Keratinocyte (primary cell): Measurements from ENCODE around the gene SLC20A1. TPM values are rescaled to one million over a fixed set of nuclear protein-coding genes. Genes with fewer than 3 reads are reported as not detected.

Source experiments
- DNase-seq: peaks from one replicate; pipeline ENCODE4 v3.0.0-alpha.2; 2011; ENCODE audit warnings: low read depth, missing footprints, low spot score
- FAIRE-seq: peaks from 2 replicates; lab custom pipeline; 2011; peaks lifted over from hg19 to GRCh38; lab: Jason Lieb, UNC
- H2AFZ ChIP-seq: 2 replicates; pipeline ENCODE4 v1.6.0; 2012; ENCODE audit warnings: low read length, control low read depth, inconsistent platforms; ENCODE audit not compliant: control insufficient read depth
- H3K27ac ChIP-seq: 2 replicates; pipeline ENCODE4 v1.5.1; 2011; ENCODE audit warnings: low read length; ENCODE audit not compliant: control insufficient read depth, insufficient read depth
- H3K27me3 ChIP-seq: 3 replicates; pipeline ENCODE4 v1.6.0; 2011; ENCODE audit warnings: low read length; ENCODE audit not compliant: control insufficient read depth, insufficient read depth; ENCODE audit errors: extremely low read depth
- H3K36me3 ChIP-seq, 2 experiments: 2 replicates in 1 of 2; 3 replicates in 1 of 2; pipeline ENCODE4 v1.5.1; 2011; ENCODE audit warnings: low read length in 2 of 2, mild to moderate bottlenecking in 1 of 2; ENCODE audit not compliant: control insufficient read depth in 2 of 2, insufficient read depth in 2 of 2; ENCODE audit errors: extremely low read depth in 1 of 2
- H3K4me1 ChIP-seq: 3 replicates; pipeline ENCODE4 v1.5.1; 2011; ENCODE audit warnings: low read length; ENCODE audit not compliant: control insufficient read depth, insufficient read depth; ENCODE audit errors: extremely low read depth
- H3K4me2 ChIP-seq: 3 replicates; pipeline ENCODE4 v1.6.0; 2011; ENCODE audit warnings: low read depth, low read length; ENCODE audit not compliant: control insufficient read depth, insufficient read depth; ENCODE audit errors: extremely low read depth
- H3K4me3 ChIP-seq, 3 experiments: fragments of 200-600 bp in 1 of 3; sonication (generic) in 1 of 3; 2 replicates in 2 of 3; 3 replicates in 1 of 3; pipeline ENCODE4 v1.5.1; 2011 to 2016; ENCODE audit warnings: low read length in 3 of 3, mild to moderate bottlenecking in 3 of 3, control low read depth in 2 of 3, inconsistent platforms in 1 of 3, low read depth in 1 of 3, mixed read lengths in 1 of 3, mixed run types in 1 of 3, moderate library complexity in 1 of 3; ENCODE audit not compliant: control insufficient read depth in 2 of 3, insufficient read depth in 2 of 3; ENCODE audit errors: extremely low read depth in 1 of 3
- H3K79me2 ChIP-seq: 2 replicates; pipeline ENCODE4 v1.6.0; 2012; ENCODE audit warnings: low read length; ENCODE audit not compliant: control insufficient read depth, insufficient read depth
- H3K9ac ChIP-seq: 3 replicates; pipeline ENCODE4 v1.6.0; 2011; ENCODE audit warnings: low read length; ENCODE audit not compliant: control insufficient read depth, insufficient read depth; ENCODE audit errors: extremely low read depth
- H3K9me1 ChIP-seq: 3 replicates; pipeline ENCODE4 v1.6.0; 2011; ENCODE audit warnings: low read length; ENCODE audit not compliant: control insufficient read depth, insufficient read depth; ENCODE audit errors: extremely low read depth
- H3K9me3 ChIP-seq: 2 replicates; pipeline ENCODE4 v1.5.1; 2012; ENCODE audit warnings: low read depth, low read length; ENCODE audit not compliant: control insufficient read depth
- H4K20me1 ChIP-seq: 3 replicates; pipeline ENCODE4 v1.6.0; 2011; ENCODE audit warnings: low read length; ENCODE audit not compliant: control insufficient read depth, insufficient read depth; ENCODE audit errors: extremely low read depth
- CTCF ChIP-seq, 3 experiments: IDR thresholded peaks in 1 of 3; conservative IDR thresholded peaks in 1 of 3; optimal IDR thresholded peaks in 1 of 3; 2 replicates in 2 of 3; 3 replicates in 1 of 3; pipeline versions ENCODE3 to v1.5.1; 2011; ENCODE audit warnings: low read length in 3 of 3, mild to moderate bottlenecking in 3 of 3, moderate library complexity in 2 of 3, control low read depth in 1 of 3, inconsistent platforms in 1 of 3; ENCODE audit not compliant: insufficient read depth in 2 of 3; ENCODE audit errors: extremely low read depth in 1 of 3
- EZH2 ChIP-seq: IDR thresholded peaks from one replicate; pipeline ENCODE4 v1.6.1; 2012; ENCODE audit warnings: inconsistent platforms, mild to moderate bottlenecking, low read length, moderate library complexity
- dilution Hi-C: fragments of 300-500 bp; cut with MboI; formaldehyde crosslinking; loops from one replicate; pipeline ENCODE4 v1.7.0; 2020; ENCODE audit warnings: low sequenced_read_pairs; ENCODE audit not compliant: extremely low pct_ligation_motif_present
- polyA minus RNA-seq, 3 experiments: library from RNA; depleted of rRNA, polyadenylated mRNA; stranded (reverse); fragments of >200 nt; gene quantifications; 1 replicate in 1 of 3; 2 replicates in 1 of 3; 3 replicates in 1 of 3; pipeline ENCODE4 v1.2.3, GENCODE V29; 2011
- polyA plus RNA-seq, 5 experiments: library from polyadenylated mRNA; depleted of rRNA in 3 of 5; stranded (reverse) in 3 of 5; stranded (forward) in 1 of 5; unstranded in 1 of 5; fragments of >200 nt; gene quantifications; 1 replicate in 1 of 5; 2 replicates in 3 of 5; 3 replicates in 1 of 5; pipeline versions ENCODE4 v1.2.1 to v1.2.3, GENCODE V29; 2011 to 2012; ENCODE audit warnings: missing spikeins in 2 of 5, low read depth in 1 of 5, low replicate concordance in 1 of 5

SLC20A1 gene
- polyA plus RNA-seq (148 to 415 TPM (median 265 TPM) in 3 replicates), polyA minus RNA-seq (165 to 429 TPM (median 221 TPM) in 3 replicates)
- 105 TPM for polyA plus RNA-seq (2011; ENCODE audit: low read depth)
- 121 and 155 TPM in 2 replicates for polyA plus RNA-seq (2011; cell fraction: cytosol; rRNA removed)
- 666 and 718 TPM in 2 replicates for polyA plus RNA-seq (2011; cell fraction: nucleus; rRNA removed)
- 146 and 277 TPM in 2 replicates for polyA plus RNA-seq (2012; ENCODE audit: low replicate concordance)
- 131 TPM for polyA minus RNA-seq (2011; cell fraction: cytosol; rRNA and poly(A)+ RNA removed)
- 344 and 723 TPM in 2 replicates for polyA minus RNA-seq (2011; cell fraction: nucleus; rRNA and poly(A)+ RNA removed)

DNA sequence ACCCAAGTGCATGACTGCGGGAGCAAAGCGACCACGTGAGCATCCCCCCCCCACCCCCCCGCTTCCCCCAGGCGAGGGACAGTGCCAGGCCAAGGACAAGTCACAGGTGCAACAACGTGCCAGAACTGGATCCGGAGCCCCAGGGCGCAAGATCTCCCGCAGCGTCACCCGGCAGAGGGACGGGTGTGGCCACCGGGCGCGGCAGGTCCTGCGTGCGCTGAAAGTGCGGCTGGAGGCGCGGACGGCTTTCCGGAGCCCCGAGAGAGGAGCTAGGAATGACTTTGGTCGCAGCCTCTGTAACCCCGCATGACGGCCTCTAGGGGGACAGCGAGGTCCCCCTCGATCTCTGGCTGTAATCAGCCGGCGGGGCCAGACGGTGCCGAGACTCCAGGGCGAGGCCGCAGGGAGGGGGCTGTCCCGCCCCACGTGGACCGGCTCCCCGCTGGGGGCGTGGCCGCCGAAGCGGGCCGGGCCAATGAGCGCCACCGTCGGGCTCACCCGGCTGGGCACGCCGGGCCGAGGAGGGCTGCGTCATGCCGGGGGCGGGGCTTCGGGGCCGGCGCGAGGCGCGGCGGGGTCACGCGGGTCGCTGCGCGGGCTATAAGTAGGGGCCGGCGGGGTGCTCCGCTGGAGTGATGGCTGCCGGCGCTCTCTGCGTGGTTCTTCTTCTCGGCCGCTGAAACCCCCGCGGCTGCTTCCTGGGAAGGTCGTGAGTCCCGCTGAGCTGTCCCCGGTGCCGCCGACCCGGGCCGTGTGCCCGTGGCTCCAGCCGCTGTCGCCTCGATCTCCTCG is at the start of gene SLC20A1:
Gene SLC20A1, plus strand, starts transcription at position 630 of the 792 bp plus-strand sequence. CDS start 890 bp downstream, outside the sequence.
- dilution Hi-C loops, result no loop called here
- Histone ChIP-seq H3K4me2 (peak within 1 kb of the TSS; percentile 98), H3K27me3 (no peaks in the 10 kb centered on the region), H2AFZ (peak within 1 kb of the TSS; percentile 49), H3K9ac (peak within 1 kb of the TSS; percentile 94), H3K4me1 (peaks cover 56% of the 10 kb centered on the region), H3K27ac (peak within 1 kb of the TSS; percentile 98), H3K36me3 (peaks cover 8 to 28% of the 10 kb centered on the region in 2 experiments), H3K9me3 (no peaks in the 10 kb centered on the region), H3K4me3 (peak within 1 kb of the TSS; percentile 71 to 98 (median 92)), H4K20me1 (peaks cover 26% of the 10 kb centered on the region), H3K79me2 (peaks cover 47% of the 10 kb centered on the region), H3K9me1 (no peaks in the 10 kb centered on the region)
- FAIRE-seq (no peak), DNase-seq (no peak)
- no peak for TF ChIP-seq EZH2
- TF ChIP-seq CTCF (optimal IDR thresholded peaks at IDR 0.05 in 1 of 3, IDR thresholded peaks at IDR 0.05 in 1 of 3, conservative IDR thresholded peaks at IDR 0.05 in 1 of 3; ENCODE audit: extremely low read depth in 1 of 3, insufficient read depth in 2 of 3, low read length in 3 of 3), result peak in 2 of 3 experiments; percentile 19 to 27

DNA sequence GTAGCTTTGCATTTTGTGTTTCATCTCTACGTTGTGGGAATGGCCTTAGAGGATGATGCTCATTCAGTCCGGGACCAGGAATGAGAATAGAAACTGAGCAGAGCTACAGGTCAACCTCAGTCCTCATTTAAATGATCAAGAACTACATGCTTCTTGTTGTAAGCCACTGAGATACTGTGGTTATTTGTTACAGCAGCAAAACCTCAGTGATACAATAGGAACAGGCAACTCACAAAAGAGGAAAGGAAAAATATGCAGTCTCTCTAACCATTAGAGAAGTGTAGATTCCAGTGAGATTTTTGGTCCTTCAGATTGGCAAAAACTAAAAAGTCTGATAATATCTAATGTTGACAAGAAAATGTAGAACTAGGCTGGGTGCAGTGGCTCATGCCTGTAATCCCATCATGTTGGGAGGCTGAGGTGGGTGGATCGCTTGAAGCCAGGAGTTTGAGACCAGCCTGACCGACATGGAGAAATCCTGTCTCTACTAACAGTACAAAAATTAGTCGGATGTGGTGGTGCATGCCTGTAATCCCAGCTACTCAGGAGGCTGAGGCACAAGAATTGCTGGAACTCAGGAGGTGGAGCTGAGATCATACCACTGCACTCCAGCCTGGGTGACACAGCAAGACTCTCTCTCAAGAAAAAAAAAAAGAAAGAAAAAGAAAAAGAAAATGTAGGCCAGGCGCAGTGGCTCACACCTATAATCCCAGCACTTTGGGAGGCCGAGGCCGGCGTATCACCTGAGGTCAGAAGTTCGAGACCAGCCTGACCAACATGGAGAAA is 48.0 kb upstream of the SLC20A1 start:
- Histone ChIP-seq H4K20me1 (no peaks in the 10 kb centered on the region), H3K9me3 (no peaks in the 10 kb centered on the region), H3K9ac (no peak overlapping the region), H3K27me3 (no peaks in the 10 kb centered on the region), H3K4me2 (no peak overlapping the region), H3K9me1 (no peaks in the 10 kb centered on the region), H3K4me3 (no peak overlapping the region), H3K36me3 (no peaks in the 10 kb centered on the region), H3K79me2 (no peaks in the 10 kb centered on the region), H3K4me1 (peaks cover 21% of the 10 kb centered on the region), H3K27ac (no peak overlapping the region), H2AFZ (no peak overlapping the region)
- no peak for TF ChIP-seq EZH2
- TF ChIP-seq CTCF (optimal IDR thresholded peaks at IDR 0.05 in 1 of 3, IDR thresholded peaks at IDR 0.05 in 1 of 3, conservative IDR thresholded peaks at IDR 0.05 in 1 of 3; ENCODE audit: extremely low read depth in 1 of 3, insufficient read depth in 2 of 3, low read length in 3 of 3), result no peak
- FAIRE-seq, result no peak
- dilution Hi-C loops, result no loop called here
- DNase-seq, result no peak
